ENCODE data around the gene CYP2S1. TPM values are rescaled to one million over a fixed set of nuclear protein-coding genes. Genes with fewer than 3 reads are reported as not detected.

CYP2S1 gene
- total and polyA plus RNA-seq, 8 donors = 7.9 to 85.3 (median 27.4) TPM

- H3K4me3 ChIP-seq = no peak overlapping the region
- no peaks in the 10 kb centered on the region for H3K36me3 ChIP-seq
- no peak overlapping the region for H3K27ac ChIP-seq
- intact Hi-C loops (cut with DNase I; ENCODE audit: low total_unique reads) = no loop called here
- no peak for DNase-seq
- TF ChIP-seq, protein P1, sequence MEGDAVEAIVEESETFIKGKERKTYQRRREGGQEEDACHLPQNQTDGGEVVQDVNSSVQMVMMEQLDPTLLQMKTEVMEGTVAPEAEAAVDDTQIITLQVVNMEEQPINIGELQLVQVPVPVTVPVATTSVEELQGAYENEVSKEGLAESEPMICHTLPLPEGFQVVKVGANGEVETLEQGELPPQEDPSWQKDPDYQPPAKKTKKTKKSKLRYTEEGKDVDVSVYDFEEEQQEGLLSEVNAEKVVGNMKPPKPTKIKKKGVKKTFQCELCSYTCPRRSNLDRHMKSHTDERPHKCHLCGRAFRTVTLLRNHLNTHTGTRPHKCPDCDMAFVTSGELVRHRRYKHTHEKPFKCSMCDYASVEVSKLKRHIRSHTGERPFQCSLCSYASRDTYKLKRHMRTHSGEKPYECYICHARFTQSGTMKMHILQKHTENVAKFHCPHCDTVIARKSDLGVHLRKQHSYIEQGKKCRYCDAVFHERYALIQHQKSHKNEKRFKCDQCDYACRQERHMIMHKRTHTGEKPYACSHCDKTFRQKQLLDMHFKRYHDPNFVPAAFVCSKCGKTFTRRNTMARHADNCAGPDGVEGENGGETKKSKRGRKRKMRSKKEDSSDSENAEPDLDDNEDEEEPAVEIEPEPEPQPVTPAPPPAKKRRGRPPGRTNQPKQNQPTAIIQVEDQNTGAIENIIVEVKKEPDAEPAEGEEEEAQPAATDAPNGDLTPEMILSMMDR (IDR thresholded peaks at IDR 0.05) = no peak
- TF ChIP-seq POLR2A (IDR thresholded peaks at IDR 0.05) (no peak), EP300 (IDR thresholded peaks at IDR 0.05) (no peak), POLR2AphosphoS5 (IDR thresholded peaks at IDR 0.05) (no peak)
- no peaks in the 10 kb centered on the region for H3K9me3 ChIP-seq
- H3K4me1 ChIP-seq = peaks cover under 1 to 4% (median 1%) of the 10 kb centered on the region in 4 donors
- 80 to 86% (median 83%) methylated on average over 8 of the region's 8 CpGs for WGBS, 5 donors
- peaks cover 0 to 37% (median 8%) of the 10 kb centered on the region in 3 donors for H3K27me3 ChIP-seq
Measured at GRCh38 chr19:41186971-41187883, 5.8 kb upstream of the CYP2S1 start.

- no peaks in the 10 kb centered on the region for H3K36me3 ChIP-seq
- intact Hi-C loops (cut with DNase I; ENCODE audit: low total_unique reads) = no loop called here
- no peak overlapping the region for H3K27ac ChIP-seq
- peaks cover 0 to 44% (median 15%) of the 10 kb centered on the region in 3 donors for H3K27me3 ChIP-seq
- 72 to 81% (median 79%) methylated on average over 3 of the region's 3 CpGs for WGBS, 5 donors
- no peaks in the 10 kb centered on the region for H3K9me3 ChIP-seq
- no peak for DNase-seq
- H3K4me1 ChIP-seq = peaks cover 6 to 10% (median 7%) of the 10 kb centered on the region in 4 donors
- no peak for TF ChIP-seq POLR2AphosphoS5 (IDR thresholded peaks at IDR 0.05)
- TF ChIP-seq POLR2A (IDR thresholded peaks at IDR 0.05) = no peak
- no peak for TF ChIP-seq EP300 (IDR thresholded peaks at IDR 0.05)
- TF ChIP-seq, protein P1 (IDR thresholded peaks at IDR 0.05) = no peak
- no peak overlapping the region for H3K4me3 ChIP-seq
Measured at GRCh38 chr19:41187884-41188279, 5.1 kb upstream of the CYP2S1 start.

DNA sequence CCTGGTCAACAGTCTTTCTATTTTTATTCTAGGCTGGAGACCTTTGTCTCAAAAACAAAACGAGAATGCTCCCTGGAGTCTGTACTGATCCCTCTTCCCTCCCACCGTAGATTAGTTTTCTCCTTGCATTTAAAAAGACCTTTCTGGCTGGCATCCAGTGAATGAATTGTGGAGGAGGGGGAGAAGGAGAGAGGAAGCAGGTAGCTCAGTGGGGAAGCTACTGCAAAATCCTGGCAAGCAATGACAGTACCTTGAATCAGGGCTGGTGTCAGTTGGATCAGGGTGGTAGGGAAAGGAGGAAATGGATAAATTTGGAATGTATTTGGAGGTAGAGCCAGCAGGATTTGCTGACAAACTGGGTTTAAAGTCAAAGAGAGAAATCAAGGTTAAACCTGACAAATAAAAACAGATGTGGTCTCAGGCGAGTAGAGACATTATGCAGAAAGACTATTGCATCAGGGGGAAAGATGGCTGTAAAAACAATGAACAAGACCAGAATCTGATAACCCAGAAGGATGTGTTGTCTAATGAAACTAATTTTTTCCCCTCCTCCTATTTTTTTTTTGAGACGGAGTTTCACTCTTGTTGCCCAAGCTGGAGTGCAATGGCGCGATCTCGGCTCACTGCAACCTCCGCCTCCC lies 3.5 kb upstream of the CYP2S1 start:
- Histone ChIP-seq H3K27me3 (peaks cover 0 to 60% (median 24%) of the 10 kb centered on the region in 3 donors), H3K4me1 (peaks cover 6 to 26% (median 13%) of the 10 kb centered on the region in 4 donors), H3K4me3 (no peak overlapping the region), H3K27ac (no peak overlapping the region), H3K9me3 (no peaks in the 10 kb centered on the region), H3K36me3 (no peaks in the 10 kb centered on the region)
- intact Hi-C loops (cut with DNase I; ENCODE audit: low total_unique reads) = no loop called here
- no peak for TF ChIP-seq EP300 (IDR thresholded peaks at IDR 0.05)
- TF ChIP-seq, protein P1 (IDR thresholded peaks at IDR 0.05) = no peak
- TF ChIP-seq POLR2A (IDR thresholded peaks at IDR 0.05) = no peak
- no peak for TF ChIP-seq POLR2AphosphoS5 (IDR thresholded peaks at IDR 0.05)
- peak in 1 of 2 donors; percentile 40 for DNase-seq
- WGBS, 5 donors = 57 to 65% (median 65%) methylated on average over 8 of the region's 8 CpGs

- intact Hi-C loops (cut with DNase I; ENCODE audit: low total_unique reads) = no loop called here
- Histone ChIP-seq H3K4me1 (peaks cover 6 to 34% (median 13%) of the 10 kb centered on the region in 4 donors), H3K27ac (peak overlapping the region; percentile 40 to 81 (median 70)), H3K4me3 (peak overlapping the region; percentile 38 to 58 (median 52)), H3K9me3 (no peaks in the 10 kb centered on the region), H3K27me3 (peaks cover 0 to 62% (median 24%) of the 10 kb centered on the region in 3 donors), H3K36me3 (peaks cover 0 to 10% (median 3%) of the 10 kb centered on the region in 4 donors)
- 16 to 27% (median 20%) methylated on average over 10 to 13 of the region's 13 CpGs for WGBS, 5 donors
- TF ChIP-seq POLR2AphosphoS5 (IDR thresholded peaks at IDR 0.05) = no peak
- TF ChIP-seq, protein P1 (IDR thresholded peaks at IDR 0.05) = no peak
- TF ChIP-seq POLR2A (IDR thresholded peaks at IDR 0.05) = no peak
- no peak for TF ChIP-seq EP300 (IDR thresholded peaks at IDR 0.05)
- no peak for DNase-seq
Measured at GRCh38 chr19:41193430-41194156, 574 bp downstream of the CYP2S1 start.
